Fibroblast of lung (primary cell): ENCODE measurements around the gene ACTL6B. TPM values are rescaled to one million over a fixed set of nuclear protein-coding genes. Genes with fewer than 3 reads are reported as not detected.

Experiments
- DNase-seq, 2 donors: peaks; one replicate each; pipeline versions ENCODE4 v3.0.0 to v3.0.0-alpha.2; 2010; ENCODE audit warnings: low read depth in 2 of 2
- H2AFZ ChIP-seq: 2 replicates; pipeline ENCODE4 v1.5.1; 2012; ENCODE audit warnings: low read length, control low read depth, inconsistent platforms
- H3K27ac ChIP-seq: 2 replicates; pipeline ENCODE4 v1.5.1; 2011; ENCODE audit warnings: low read length, control low read depth; ENCODE audit not compliant: insufficient read depth
- H3K27me3 ChIP-seq: 2 replicates; pipeline ENCODE4 v1.5.1; 2011; ENCODE audit warnings: mild to moderate bottlenecking, low read length; ENCODE audit not compliant: control insufficient read depth, insufficient read depth
- H3K36me3 ChIP-seq: 2 replicates; pipeline ENCODE4 v1.5.1; 2011; ENCODE audit warnings: low read length; ENCODE audit not compliant: control insufficient read depth, insufficient read depth
- H3K4me1 ChIP-seq: 2 replicates; pipeline ENCODE4 v1.5.1; 2011; ENCODE audit warnings: low read length; ENCODE audit not compliant: control insufficient read depth, insufficient read depth; ENCODE audit errors: extremely low read depth
- H3K4me2 ChIP-seq: 2 replicates; pipeline ENCODE4 v1.5.1; 2011; ENCODE audit warnings: low read length, control low read depth; ENCODE audit not compliant: insufficient read depth; ENCODE audit errors: extremely low read depth
- H3K4me3 ChIP-seq, 4 experiments: fragments of 200-600 bp in 1 of 4; sonication (generic) in 1 of 4; replicated peaks in 1 of 4; 2 replicates each; pipeline ENCODE4 v1.5.1; 2011 to 2016; ENCODE audit warnings: low read length in 4 of 4, low read depth in 3 of 4, mild to moderate bottlenecking in 3 of 4, control low read depth in 2 of 4, inconsistent platforms in 1 of 4, mixed read lengths in 1 of 4; ENCODE audit not compliant: insufficient read depth in 1 of 4; ENCODE audit errors: control extremely low read depth in 1 of 4
- H3K79me2 ChIP-seq: 2 replicates; pipeline ENCODE4 v1.5.1; 2012; ENCODE audit warnings: mild to moderate bottlenecking, low read length, inconsistent platforms; ENCODE audit not compliant: control insufficient read depth, insufficient read depth
- H3K9ac ChIP-seq: 2 replicates; pipeline ENCODE4 v1.5.1; 2011; ENCODE audit warnings: mild to moderate bottlenecking, low read length, control low read depth; ENCODE audit not compliant: insufficient read depth
- H3K9me3 ChIP-seq: 2 replicates; pipeline ENCODE4 v1.5.1; 2012; ENCODE audit warnings: low read depth, low read length; ENCODE audit not compliant: control insufficient read depth, insufficient read depth
- H4K20me1 ChIP-seq: 2 replicates; pipeline ENCODE4 v1.5.1; 2011; ENCODE audit warnings: low read length; ENCODE audit not compliant: control insufficient read depth, insufficient read depth; ENCODE audit errors: extremely low read depth
- CTCF ChIP-seq, 2 donors: IDR thresholded peaks in 1 of 2; conservative IDR thresholded peaks in 1 of 2; 1 replicate in 1 of 2; 2 replicates in 1 of 2; pipeline ENCODE4 v1.5.1; 2011 to 2012; ENCODE audit warnings: low read length in 2 of 2, control low read depth in 1 of 2, inconsistent platforms in 1 of 2, low read depth in 1 of 2, mild to moderate bottlenecking in 1 of 2
- EZH2 ChIP-seq: IDR thresholded peaks from 2 replicates; pipeline ENCODE4 v1.5.1; 2012; ENCODE audit warnings: low read length, control low read depth, mild to moderate bottlenecking; ENCODE audit errors: missing control alignments
- polyA plus RNA-seq, 2 donors: library from polyadenylated mRNA; depleted of rRNA in 1 of 2; stranded (reverse) in 1 of 2; unstranded in 1 of 2; fragments of >200 nt; gene quantifications; 2 replicates each; pipeline ENCODE4 v1.2.1, GENCODE V29; 2011 to 2012; ENCODE audit warnings: missing spikeins in 1 of 2
- total RNA-seq: library from RNA; depleted of rRNA; stranded (reverse); fragments of >200 nt; gene quantifications from 2 replicates; pipeline ENCODE4 v1.2.1, GENCODE V29; 2014

ACTL6B gene
- total and polyA plus RNA-seq, 2 donors (not counting 1 experiment from before 2014, with no cell fraction given) = not detected

- Histone ChIP-seq H3K4me1 (no peaks in the 10 kb centered on the region), H3K9ac (no peak overlapping the region), H3K27me3 (no peaks in the 10 kb centered on the region), H3K4me2 (no peak overlapping the region), H3K27ac (no peak overlapping the region), H3K79me2 (no peaks in the 10 kb centered on the region), H4K20me1 (no peaks in the 10 kb centered on the region), H3K36me3 (no peaks in the 10 kb centered on the region), H3K4me3 (peak overlapping the region in 2 of 4 experiments; percentile 23 to 38), H3K9me3 (no peaks in the 10 kb centered on the region), H2AFZ (no peak overlapping the region)
- no peak for TF ChIP-seq EZH2
- no peak for TF ChIP-seq CTCF (conservative IDR thresholded peaks at IDR 0.05 in 1 of 2, IDR thresholded peaks at IDR 0.05 in 1 of 2; ENCODE audit: low read depth in 1 of 2, low read length in 2 of 2)
- DNase-seq = no peak
Observed at GRCh38 chr7:100626055-100626454, 30.2 kb downstream of the ACTL6B start.

- no peaks in the 10 kb centered on the region for H3K27me3 ChIP-seq
- no peak overlapping the region for H2AFZ ChIP-seq
- H3K36me3 ChIP-seq = no peaks in the 10 kb centered on the region
- H3K79me2 ChIP-seq = no peaks in the 10 kb centered on the region
- no peak overlapping the region for H3K4me2 ChIP-seq
- H3K4me1 ChIP-seq = no peaks in the 10 kb centered on the region
- no peak overlapping the region for H3K4me3 ChIP-seq
- no peaks in the 10 kb centered on the region for H3K9me3 ChIP-seq
- no peak overlapping the region for H3K9ac ChIP-seq
- no peak for TF ChIP-seq EZH2
- TF ChIP-seq CTCF (conservative IDR thresholded peaks at IDR 0.05 in 1 of 2, IDR thresholded peaks at IDR 0.05 in 1 of 2; ENCODE audit: low read depth in 1 of 2, low read length in 2 of 2) = no peak
- no peak overlapping the region for H3K27ac ChIP-seq
- DNase-seq = no peak
- no peaks in the 10 kb centered on the region for H4K20me1 ChIP-seq
Observed at GRCh38 chr7:100623951-100624824, 32.1 kb downstream of the ACTL6B start.

- Histone ChIP-seq H3K36me3 (no peaks in the 10 kb centered on the region), H4K20me1 (no peaks in the 10 kb centered on the region), H3K9me3 (no peaks in the 10 kb centered on the region), H3K27ac (no peak overlapping the region), H3K9ac (no peak overlapping the region), H3K4me3 (no peak overlapping the region), H3K79me2 (no peaks in the 10 kb centered on the region), H3K27me3 (no peaks in the 10 kb centered on the region), H2AFZ (no peak overlapping the region), H3K4me2 (no peak overlapping the region), H3K4me1 (no peaks in the 10 kb centered on the region)
- DNase-seq = no peak
- no peak for TF ChIP-seq CTCF (conservative IDR thresholded peaks at IDR 0.05 in 1 of 2, IDR thresholded peaks at IDR 0.05 in 1 of 2; ENCODE audit: low read depth in 1 of 2, low read length in 2 of 2)
- TF ChIP-seq EZH2 = no peak
Observed at GRCh38 chr7:100621554-100621953, 34.7 kb downstream of the ACTL6B start.
